GM19438 (cell line): ENCODE results near the gene PAK1.
"Not testable (repeated sequence)": the region's sequence is repeated elsewhere in the genome, so short reads cannot be mapped to it uniquely, and the experiment has no call there.

ENCODE experiments used
- ATAC-seq: cut with Tn5 transposase; IDR thresholded peaks from one replicate; pipeline ENCODE4 v1.9.1; 2021; ENCODE audit warnings: low read depth; ENCODE audit not compliant: unreplicated experiment

PAK1 gene

DNA sequence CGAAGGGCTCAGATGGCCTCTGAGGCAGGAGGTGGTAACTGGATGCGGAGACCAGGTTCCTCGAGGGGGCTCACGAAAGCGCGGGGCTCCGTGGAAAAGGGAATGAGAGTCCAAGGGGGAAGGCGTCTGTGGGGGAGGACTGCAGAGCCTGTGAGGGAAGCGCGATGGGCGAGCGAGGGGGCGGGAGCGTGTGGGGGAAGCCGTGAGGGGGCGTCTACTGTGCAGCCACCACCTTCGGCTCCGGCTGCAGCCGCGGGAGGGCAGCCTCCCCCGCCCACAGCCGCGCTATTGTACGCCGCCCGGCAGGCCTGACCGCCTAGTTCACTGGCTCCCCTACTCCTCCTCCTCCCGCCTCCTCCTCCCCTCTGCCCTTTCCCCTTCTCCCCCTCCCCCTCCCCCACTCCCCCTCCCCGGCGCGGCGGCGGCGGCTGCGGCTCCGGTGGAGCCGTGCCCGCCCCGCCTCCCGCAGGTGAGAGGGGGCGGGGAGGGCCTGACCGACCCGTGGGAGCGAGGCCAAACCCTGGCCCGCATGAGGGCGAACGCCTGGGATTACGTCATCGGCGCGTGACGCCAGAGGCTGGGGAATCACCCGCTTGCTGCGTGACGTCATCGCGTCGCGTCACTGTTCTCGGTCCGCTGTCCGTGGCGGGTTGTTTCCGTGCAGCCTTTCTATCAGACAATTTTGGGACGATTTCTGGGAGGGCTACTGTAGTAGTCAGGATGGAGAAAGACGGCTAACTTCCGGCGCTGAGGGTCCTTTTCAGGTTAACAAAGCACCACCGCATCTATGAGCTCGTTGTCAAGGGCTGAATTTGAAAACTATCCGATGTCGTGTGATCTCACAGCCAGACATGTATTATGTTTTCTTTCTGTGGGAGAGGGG is at the start of gene PAK1:
TSS of gene PAK1 (minus strand) at position 294 of the 883 bp plus-strand sequence. CDS start 81,574 bp downstream, outside the sequence.
- peak; percentile 59 for ATAC-seq

DNA sequence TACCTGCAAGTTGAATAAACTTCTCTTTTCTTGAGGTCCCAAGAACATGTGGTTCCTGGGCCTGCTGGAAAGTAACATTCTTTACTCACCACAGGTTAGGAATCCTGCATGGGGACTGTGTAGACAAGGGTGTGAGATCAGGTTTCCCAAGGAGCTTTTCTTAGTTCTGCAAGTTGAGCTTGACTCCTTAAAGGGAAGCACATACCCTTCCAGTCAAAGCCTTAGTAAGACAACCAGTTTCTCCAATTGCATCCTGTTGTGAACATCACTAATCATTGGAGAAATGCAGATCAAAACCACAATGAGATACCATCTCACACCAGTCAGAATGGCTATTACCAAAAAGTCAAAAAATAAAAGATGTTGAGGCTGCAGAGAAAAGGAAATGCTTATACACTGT is 48.3 kb upstream of the PAK1 start:
- ATAC-seq = no peak

DNA sequence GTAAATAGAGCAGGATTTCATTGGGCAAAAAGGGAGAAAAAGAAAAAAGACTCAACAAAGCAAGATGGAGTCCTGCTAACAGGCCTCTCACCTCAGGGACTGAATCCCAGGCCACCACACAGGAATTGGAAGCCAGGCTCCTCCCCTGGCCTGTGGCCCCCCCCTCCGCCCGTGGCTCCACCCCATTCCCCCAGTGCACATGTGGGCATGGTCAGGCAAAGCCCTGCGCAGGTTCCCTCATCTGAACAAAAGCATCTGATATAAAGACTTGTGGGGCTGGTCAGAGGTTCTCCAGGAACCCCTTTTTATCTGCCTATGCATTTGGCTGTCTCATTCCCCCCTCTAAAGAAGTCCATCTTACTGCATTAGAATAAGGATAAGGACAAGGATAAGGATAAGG is 46.0 kb upstream of the PAK1 start:
- ATAC-seq = no peak

DNA sequence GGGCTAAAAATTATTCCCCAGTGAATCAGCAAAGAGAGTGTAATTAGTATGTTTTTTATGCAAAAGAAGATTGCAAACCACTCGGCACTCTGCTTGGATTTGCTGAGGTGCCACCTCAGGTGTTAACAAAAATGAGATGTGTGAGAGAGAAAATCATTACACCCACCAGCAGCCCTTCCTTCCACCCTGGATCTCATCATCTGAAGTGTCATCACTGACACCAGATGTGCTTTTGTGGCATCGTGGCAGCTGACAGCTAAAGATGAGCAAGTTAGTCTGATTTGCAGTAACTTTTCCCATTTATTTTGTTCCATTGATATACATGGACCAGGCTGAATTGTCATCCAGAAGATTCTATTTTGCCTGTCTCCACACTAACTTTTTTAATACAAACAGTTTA is 44.6 kb upstream of the PAK1 start:
- no peak for ATAC-seq

DNA sequence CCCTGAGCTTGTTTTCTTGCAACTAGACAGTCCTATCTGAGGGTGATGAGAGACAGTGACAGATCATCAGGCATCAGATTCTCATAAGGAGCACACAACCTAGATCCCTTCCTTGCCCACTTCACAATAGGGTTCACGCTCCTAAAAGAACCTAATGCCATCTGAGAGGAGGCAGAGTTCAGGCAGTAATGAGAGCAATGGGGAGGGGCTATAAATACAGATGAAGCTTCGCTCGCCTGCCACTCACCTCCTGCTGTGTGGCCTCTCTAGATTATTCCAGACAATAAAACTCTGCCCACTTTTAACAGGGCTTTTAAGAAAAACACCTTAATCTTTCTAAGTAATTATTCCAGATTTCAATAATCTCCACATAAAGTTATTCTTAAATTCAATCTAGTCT is 43.9 kb upstream of the PAK1 start:
- ATAC-seq = no peak

- ATAC-seq = no peak
Observed at GRCh38 chr11:77517226-77517625, 43.3 kb upstream of the PAK1 start.

DNA sequence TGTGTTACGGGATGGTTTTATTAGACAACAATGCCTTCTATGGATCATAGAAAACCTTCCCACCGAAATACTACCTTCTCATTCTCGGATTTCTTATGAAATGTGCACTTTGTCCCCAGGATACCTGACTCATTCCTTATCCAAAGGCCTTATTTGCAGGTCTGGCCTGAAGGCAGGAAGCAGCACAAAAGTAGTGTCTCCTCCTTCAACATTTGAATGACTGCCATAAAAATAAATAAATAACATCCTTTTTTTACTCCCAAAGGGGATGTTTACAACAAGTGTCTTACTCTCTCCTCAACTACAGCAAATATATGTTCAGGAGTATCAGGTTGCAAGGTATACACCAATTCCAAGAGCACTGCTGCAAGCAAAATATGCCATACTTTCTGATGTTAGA is 41.6 kb upstream of the PAK1 start:
- ATAC-seq = no peak

GRCh38 chr11:77515063-77515462 is 41.2 kb upstream of the PAK1 start:
- no peak for ATAC-seq

DNA sequence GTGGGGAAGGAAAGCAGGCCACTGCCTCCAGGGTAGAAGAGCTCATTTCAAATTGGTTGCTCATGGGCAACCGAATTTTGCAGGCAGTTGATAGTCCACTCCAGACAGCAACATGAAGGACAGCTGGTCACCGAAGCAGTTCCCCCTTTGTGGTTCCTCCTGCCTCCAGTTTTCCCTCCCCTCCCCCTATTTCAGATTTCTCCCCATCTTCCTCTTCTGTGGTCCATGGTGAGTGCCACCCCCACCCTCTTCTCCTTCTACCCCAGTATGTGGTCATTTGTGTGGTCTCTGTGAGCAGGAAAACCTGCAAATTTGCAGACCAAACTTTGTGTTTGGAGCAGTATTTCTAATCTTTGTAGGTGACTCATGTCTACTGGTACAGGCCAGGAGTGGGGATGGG is 38.2 kb upstream of the PAK1 start:
- no peak for ATAC-seq

GRCh38 chr11:77510851-77511250 is 37.0 kb upstream of the PAK1 start:
- ATAC-seq = no peak

DNA sequence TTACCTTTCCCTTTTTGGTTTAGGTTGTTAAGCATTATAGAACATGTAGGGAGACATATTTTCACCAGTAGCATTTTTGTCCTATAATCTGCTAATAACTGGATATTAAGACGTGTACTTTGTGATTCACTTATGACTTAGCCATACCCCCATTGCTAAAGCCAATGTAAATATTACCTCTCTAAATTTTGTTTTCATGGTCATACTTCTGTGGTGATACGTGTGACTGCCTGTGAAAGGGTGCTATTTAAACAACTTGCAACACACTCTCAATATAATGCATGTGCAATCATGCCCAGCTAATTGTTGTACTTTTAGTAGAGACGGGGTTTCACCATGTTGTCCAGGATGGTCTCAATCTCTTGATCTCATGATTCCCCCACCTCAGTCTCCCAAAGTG is 36.2 kb upstream of the PAK1 start:
- ATAC-seq = no peak

- no peak for ATAC-seq
Observed at GRCh38 chr11:77508019-77508418, 34.1 kb upstream of the PAK1 start.

DNA sequence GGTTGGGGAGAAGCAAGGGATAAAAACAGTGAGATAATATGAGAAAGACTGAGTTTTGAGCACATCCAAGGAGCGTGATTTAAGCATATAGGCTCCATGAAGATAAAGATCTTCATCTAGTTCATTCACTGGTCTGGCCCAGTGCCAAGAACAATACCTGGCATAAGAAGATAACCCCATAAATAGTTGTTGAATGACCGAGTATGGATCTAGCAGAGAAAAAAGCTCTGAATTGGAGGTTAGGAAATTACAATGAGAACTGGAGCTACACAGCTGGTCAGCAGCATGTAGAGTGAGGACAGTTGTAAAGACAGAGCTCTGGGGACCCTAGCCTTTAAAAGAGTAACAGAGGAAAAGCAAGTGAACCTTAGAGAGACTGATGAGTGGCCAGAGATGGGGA is 33.0 kb upstream of the PAK1 start:
- no peak for ATAC-seq

GRCh38 chr11:77505956-77506355 is 32.1 kb upstream of the PAK1 start:
- ATAC-seq = no peak

GRCh38 chr11:77503006-77503405 is 29.1 kb upstream of the PAK1 start:
- no peak for ATAC-seq

- no peak for ATAC-seq
Observed at GRCh38 chr11:77502346-77502905, 28.5 kb upstream of the PAK1 start.

DNA sequence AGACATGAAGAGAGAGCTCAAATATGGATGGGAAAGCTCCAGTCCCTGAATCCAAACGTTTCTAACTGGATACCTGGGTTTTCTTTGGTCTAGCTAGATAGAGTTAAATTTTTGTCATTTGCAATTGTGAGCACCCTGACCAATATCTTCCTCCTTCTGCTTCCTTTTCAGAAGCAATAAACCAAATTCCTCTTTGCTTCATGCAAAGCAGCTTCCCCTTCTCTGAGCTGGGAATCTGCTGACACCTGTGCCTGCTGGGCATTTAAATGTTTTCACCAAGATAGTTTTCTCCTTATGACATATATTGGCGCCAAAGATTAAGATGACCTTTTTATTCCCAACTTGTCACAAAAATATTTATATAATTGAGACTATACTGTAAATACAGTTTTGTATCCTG is 27.9 kb upstream of the PAK1 start:
- no peak for ATAC-seq

DNA sequence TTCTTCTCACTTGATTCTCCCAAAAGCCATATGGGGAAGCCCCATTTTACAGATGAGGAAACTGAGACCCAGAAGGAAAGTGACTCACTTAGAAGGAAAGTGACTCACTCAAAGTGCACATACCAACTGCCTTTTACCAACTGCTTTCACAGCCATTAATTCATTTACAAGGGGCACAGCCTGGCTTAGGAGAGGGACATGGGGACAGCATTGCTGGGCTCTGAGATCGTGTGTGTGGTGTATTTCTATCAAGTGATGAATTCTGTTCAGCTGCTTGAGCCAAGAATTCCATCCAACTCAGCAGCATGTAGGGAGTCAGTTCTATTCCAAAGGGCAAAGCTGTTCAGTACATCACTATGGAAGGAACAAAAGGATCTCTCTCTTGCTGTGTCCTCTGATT is 23.5 kb upstream of the PAK1 start:
- no peak for ATAC-seq

DNA sequence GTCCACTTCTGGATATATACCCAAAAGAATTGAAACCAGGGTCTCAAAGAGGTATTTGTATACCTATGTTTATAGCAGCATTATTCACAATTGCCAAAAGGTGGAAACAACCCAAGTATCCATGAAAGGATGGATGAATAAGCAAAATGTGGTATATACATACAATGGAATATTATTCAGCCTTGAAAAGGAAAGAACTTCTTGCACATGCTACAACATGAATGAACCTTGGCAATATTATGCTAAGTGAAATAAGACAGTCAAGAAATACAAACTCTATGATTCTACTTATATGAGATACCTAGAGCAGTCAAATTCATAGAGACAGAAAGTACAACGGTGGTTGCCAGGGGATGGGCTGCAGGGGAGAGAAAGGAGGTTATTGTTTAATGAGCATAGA is 21.6 kb upstream of the PAK1 start:
- ATAC-seq = no peak

GRCh38 chr11:77490035-77490434 is 16.1 kb upstream of the PAK1 start:
- ATAC-seq = not testable (repeated sequence)

DNA sequence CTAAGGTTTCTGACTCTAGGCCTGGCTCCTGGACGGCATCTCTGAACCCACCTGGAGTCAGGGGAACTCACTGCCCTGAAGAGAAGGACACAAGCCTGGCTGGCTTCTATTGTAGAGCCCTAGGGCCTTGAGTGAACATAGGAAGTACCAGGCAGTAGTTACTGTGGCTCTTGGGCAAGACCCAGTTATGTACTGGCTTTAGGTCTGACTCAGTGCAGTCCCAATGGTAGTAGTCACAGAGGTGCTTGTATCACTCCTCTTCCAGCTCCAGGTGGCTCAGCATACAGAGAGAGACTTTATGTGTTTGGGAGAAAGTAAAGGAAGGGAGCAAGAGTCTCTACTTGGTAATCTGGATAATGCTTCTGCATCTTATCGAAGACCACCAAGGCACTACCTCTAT is 13.9 kb upstream of the PAK1 start:
- no peak for ATAC-seq

- no peak for ATAC-seq
Observed at GRCh38 chr11:77479746-77480352, 6.0 kb upstream of the PAK1 start.
